Measurements from ENCODE around the gene DDX6. TPM values are rescaled to one million over a fixed set of nuclear protein-coding genes. Genes with fewer than 3 reads are reported as not detected.
"Not testable (repeated sequence)": the region's sequence is repeated elsewhere in the genome, so short reads cannot be mapped to it uniquely, and the experiment has no call there.

Gene DDX6
- total RNA-seq, 1 donor from 2014 or later = 218 TPM

- no peaks in the 10 kb centered on the region for H3K9me3 Mint-ChIP-seq
- H3K27me3 Mint-ChIP-seq (ENCODE audit: low read depth) = no peaks in the 10 kb centered on the region
- H3K4me3 Mint-ChIP-seq = no peak overlapping the region
- DNase-seq (ENCODE audit: low read depth, low spot score) = no peak
- TF ChIP-seq CTCF (conservative IDR thresholded peaks at IDR 0.05) = no peak
- H3K4me1 Mint-ChIP-seq = peaks cover 14% of the 10 kb centered on the region
- no peak overlapping the region for H3K27ac Mint-ChIP-seq (ENCODE audit: unreplicated experiment)
- H3K36me3 Mint-ChIP-seq (ENCODE audit: low read depth) = peaks cover 3% of the 10 kb centered on the region
Measured at GRCh38 chr11:118744046-118744445, 46.9 kb downstream of the DDX6 start.

- no peak for DNase-seq (ENCODE audit: low read depth, low spot score)
- no peaks in the 10 kb centered on the region for H3K27me3 Mint-ChIP-seq (ENCODE audit: low read depth)
- H3K36me3 Mint-ChIP-seq (ENCODE audit: low read depth) = no peaks in the 10 kb centered on the region
- TF ChIP-seq CTCF (conservative IDR thresholded peaks at IDR 0.05) = no peak
- peaks cover 10% of the 10 kb centered on the region for H3K4me1 Mint-ChIP-seq
- H3K4me3 Mint-ChIP-seq = no peak overlapping the region
- no peak overlapping the region for H3K27ac Mint-ChIP-seq (ENCODE audit: unreplicated experiment)
- H3K9me3 Mint-ChIP-seq = no peaks in the 10 kb centered on the region
Measured at GRCh38 chr11:118742304-118742703, 48.7 kb downstream of the DDX6 start.

- Mint-ChIP-seq H3K9me3 (no peaks in the 10 kb centered on the region), H3K27me3 (ENCODE audit: low read depth) (no peaks in the 10 kb centered on the region), H3K27ac (ENCODE audit: unreplicated experiment) (no peak overlapping the region), H3K4me3 (no peak overlapping the region), H3K4me1 (peaks cover 10% of the 10 kb centered on the region), H3K36me3 (ENCODE audit: low read depth) (no peaks in the 10 kb centered on the region)
- no peak for DNase-seq (ENCODE audit: low read depth, low spot score)
- no peak for TF ChIP-seq CTCF (conservative IDR thresholded peaks at IDR 0.05)
Measured at GRCh38 chr11:118740892-118741291, 50.1 kb downstream of the DDX6 start.

GRCh38 chr11:118735203-118735602 is 55.8 kb downstream of the DDX6 start:
- Mint-ChIP-seq H3K9me3 (peaks cover 6% of the 10 kb centered on the region), H3K4me1 (peaks cover 6% of the 10 kb centered on the region), H3K36me3 (ENCODE audit: low read depth) (peaks cover 7% of the 10 kb centered on the region), H3K27ac (ENCODE audit: unreplicated experiment) (no peak overlapping the region), H3K27me3 (ENCODE audit: low read depth) (peaks cover 13% of the 10 kb centered on the region), H3K4me3 (no peak overlapping the region)
- no peak for TF ChIP-seq CTCF (conservative IDR thresholded peaks at IDR 0.05)
- no peak for DNase-seq (ENCODE audit: low read depth, low spot score)

GRCh38 chr11:118734031-118734430 is 56.9 kb downstream of the DDX6 start:
- Mint-ChIP-seq H3K36me3 (ENCODE audit: low read depth) (peaks cover 7% of the 10 kb centered on the region), H3K27me3 (ENCODE audit: low read depth) (peaks cover 21% of the 10 kb centered on the region), H3K4me3 (no peak overlapping the region), H3K4me1 (no peaks in the 10 kb centered on the region), H3K9me3 (peaks cover 8% of the 10 kb centered on the region), H3K27ac (ENCODE audit: unreplicated experiment) (no peak overlapping the region)
- TF ChIP-seq CTCF (conservative IDR thresholded peaks at IDR 0.05) = no peak
- DNase-seq (ENCODE audit: low read depth, low spot score) = no peak

- Mint-ChIP-seq H3K4me1 (peaks cover 11% of the 10 kb centered on the region), H3K27me3 (ENCODE audit: low read depth) (peaks cover 53% of the 10 kb centered on the region)
- DNase-seq (ENCODE audit: low read depth, low spot score); H3K9me3 Mint-ChIP-seq; H3K4me3 Mint-ChIP-seq; H3K27ac Mint-ChIP-seq (ENCODE audit: unreplicated experiment); H3K36me3 Mint-ChIP-seq (ENCODE audit: low read depth): not testable (repeated sequence)
Measured at GRCh38 chr11:118729753-118730152, 61.2 kb downstream of the DDX6 start.
